Measurements from ENCODE around the gene UPF2.
A peak's percentile ranks its signal among the peaks of the same experiment; 100 is the strongest.
"Not testable (repeated sequence)": the region's sequence is repeated elsewhere in the genome, so short reads cannot be mapped to it uniquely, and the experiment has no call there.

Gene UPF2, protein sequence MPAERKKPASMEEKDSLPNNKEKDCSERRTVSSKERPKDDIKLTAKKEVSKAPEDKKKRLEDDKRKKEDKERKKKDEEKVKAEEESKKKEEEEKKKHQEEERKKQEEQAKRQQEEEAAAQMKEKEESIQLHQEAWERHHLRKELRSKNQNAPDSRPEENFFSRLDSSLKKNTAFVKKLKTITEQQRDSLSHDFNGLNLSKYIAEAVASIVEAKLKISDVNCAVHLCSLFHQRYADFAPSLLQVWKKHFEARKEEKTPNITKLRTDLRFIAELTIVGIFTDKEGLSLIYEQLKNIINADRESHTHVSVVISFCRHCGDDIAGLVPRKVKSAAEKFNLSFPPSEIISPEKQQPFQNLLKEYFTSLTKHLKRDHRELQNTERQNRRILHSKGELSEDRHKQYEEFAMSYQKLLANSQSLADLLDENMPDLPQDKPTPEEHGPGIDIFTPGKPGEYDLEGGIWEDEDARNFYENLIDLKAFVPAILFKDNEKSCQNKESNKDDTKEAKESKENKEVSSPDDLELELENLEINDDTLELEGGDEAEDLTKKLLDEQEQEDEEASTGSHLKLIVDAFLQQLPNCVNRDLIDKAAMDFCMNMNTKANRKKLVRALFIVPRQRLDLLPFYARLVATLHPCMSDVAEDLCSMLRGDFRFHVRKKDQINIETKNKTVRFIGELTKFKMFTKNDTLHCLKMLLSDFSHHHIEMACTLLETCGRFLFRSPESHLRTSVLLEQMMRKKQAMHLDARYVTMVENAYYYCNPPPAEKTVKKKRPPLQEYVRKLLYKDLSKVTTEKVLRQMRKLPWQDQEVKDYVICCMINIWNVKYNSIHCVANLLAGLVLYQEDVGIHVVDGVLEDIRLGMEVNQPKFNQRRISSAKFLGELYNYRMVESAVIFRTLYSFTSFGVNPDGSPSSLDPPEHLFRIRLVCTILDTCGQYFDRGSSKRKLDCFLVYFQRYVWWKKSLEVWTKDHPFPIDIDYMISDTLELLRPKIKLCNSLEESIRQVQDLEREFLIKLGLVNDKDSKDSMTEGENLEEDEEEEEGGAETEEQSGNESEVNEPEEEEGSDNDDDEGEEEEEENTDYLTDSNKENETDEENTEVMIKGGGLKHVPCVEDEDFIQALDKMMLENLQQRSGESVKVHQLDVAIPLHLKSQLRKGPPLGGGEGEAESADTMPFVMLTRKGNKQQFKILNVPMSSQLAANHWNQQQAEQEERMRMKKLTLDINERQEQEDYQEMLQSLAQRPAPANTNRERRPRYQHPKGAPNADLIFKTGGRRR

DNA sequence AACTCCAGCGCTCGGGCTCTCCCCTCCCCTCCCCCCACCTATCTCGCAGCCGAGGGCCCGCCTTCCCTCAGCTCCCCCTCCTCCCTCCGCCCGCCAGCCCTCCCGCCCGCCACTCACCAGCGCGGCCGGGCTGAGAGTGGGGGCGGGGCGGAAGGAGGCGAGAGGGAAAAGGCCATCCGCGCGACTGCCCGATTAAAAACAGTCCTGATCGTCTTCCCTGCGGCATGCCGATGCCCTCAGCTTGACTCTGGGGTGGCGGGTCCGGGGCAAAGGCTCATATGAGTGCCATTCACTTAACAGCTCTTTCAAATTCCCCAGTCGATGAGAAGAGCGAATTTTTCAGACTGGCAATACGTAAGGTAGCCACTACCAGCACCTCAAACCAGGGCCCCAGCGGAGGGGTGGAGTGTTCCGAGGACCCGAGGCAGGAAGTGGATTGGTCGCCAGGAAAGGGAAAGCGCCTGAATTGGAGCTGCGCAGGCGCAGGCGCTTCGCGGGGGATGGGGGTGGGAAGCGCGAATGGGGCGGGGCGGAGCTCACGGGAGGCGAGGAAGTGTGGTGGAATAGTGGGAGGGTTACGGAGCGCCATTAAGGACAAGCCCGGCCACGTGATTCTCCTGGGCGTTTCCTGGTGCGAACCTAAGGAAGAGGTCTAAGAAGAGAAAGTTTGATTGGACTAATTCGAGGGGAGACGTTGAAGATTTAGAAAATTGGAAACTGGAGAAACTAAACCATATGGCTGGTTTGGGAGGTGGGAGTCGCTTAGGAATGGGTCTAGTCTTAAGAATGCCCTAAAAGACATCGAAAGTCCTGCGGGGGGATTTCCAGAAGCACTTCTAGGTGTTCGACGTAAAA, at the start of gene UPF2:
TSS of gene UPF2 (minus strand) at position 13 of the 855 bp plus-strand sequence. CDS start 7,386 bp downstream, outside the sequence.
- DNase-seq (ENCODE audit: low read depth in 2 of 2) = peak; percentile 97 to 98

DNA sequence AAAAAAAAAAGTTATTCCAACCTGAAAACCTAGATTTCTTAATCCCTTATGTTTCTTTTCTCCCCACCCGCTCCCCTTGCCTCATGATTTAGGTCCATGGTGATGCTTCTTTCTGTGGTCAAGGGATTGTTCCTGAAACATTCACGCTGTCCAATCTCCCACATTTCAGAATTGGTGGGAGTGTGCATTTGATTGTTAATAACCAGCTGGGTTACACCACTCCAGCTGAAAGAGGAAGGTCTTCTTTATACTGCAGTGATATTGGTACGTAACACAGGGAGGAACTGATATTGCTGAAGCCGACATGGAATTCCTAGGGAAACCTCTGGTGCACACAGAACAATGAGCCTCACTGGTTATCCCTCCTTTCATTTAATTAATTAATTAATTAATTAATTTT, 48.8 kb upstream of the UPF2 start:
- DNase-seq (ENCODE audit: low read depth in 2 of 2) = no peak

GRCh38 chr10:12088919-12089318, 46.3 kb upstream of the UPF2 start:
- no peak for DNase-seq (ENCODE audit: low read depth in 2 of 2)

DNA sequence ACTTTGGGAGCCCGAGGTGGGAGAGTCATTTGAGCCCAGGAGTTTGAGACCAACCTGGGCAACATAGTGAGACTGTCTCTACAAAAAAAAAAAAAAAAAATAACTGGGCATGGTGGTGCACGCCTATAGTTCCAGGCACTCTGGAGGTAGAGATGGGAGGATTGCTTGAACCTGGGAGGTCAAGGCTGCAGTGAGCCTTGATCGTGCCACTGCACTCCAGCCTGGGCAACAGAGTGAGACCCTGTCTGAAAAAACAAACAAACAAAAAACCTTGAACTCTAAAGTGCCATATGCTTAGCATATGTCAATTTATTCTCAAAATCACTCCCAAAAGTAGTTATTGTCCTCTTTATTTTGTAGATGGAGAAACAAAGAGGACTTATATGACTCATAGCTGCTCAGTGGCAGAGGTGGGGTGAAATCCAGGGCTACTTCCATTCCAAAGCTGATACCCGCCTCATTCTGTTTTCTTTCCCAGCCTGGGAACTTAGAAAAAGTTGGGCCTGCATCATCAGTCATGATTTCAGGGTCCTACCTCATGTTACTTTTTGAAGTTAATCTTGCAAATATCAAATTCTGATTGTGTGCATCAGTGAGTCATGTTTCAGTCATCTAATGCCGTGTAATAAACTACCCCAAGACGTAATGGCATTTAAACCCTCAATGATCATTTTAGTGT, 39.4 kb upstream of the UPF2 start:
- no peak for DNase-seq (ENCODE audit: low read depth in 2 of 2)

DNA sequence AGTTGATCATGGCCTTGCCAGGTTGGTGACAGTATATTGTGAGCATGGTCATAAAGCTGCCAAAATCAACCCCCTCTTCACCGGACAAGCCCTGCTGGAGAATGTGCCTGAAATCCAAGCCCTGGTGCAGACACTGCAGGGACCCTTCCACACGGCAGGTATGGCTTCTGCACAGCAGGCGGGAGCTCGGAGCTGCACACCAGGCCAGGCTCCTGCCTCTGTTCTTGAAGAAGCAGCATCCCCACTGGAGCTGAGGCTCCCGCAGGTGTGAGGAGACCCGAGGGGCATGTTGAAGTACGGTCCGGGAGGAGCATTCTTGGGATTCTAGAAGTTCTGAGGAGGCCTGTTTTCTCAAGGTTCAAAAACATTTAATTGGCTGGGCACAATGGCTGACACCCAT, 38.9 kb upstream of the UPF2 start:
- no peak for DNase-seq (ENCODE audit: low read depth in 2 of 2)

DNA sequence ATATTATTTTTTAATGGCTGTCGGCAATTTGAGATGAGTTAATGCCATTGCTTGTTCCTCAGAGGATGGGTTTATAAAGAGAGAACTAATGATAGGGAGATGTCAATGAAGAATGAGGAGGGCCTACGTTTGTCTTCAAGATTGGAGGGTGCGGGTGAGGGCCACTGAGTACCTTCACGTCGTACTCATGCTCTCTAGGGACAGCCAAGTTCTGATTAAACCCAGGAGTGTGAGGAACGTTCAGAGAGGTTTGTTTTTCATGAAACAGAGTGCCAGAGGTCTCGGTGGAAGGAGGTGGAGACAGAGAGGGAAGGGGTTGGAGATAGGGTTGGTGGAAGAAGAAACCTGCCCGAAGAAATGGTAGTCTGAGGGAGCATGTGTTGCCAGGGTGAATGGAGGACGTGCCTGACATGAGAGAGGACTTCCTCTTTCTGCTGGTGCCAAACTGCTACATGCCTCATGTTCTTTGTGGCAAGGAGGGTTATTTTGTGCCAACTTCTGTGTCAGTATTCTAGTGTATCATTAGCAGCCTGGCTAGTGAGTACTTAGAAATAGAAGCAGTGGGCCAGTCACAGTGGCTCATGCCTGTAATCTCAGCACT, 35.1 kb upstream of the UPF2 start:
- no peak for DNase-seq (ENCODE audit: low read depth in 2 of 2)

DNA sequence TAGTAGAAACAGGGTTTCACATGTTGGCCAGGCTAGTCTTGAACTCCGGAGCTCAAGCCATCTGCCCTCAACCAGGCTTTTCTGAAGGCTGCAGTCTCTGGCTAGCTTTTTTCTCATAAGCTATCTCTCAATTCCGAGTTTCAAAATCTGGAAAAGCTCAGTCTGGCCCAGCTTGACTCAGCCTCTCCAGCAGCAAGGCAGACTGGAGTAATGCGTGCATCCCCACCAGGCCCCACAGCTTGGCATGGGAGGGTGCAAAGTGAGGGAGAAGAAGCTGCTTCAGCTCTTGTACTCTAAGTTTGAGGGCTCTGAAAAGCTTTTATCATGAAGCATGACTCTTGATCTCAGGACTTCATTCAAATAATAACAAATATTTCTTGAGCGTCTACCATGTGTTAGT, 30.9 kb upstream of the UPF2 start:
- DNase-seq (ENCODE audit: low read depth in 2 of 2) = no peak

- DNase-seq (ENCODE audit: low read depth in 2 of 2) = not testable (repeated sequence)
Observed at GRCh38 chr10:12071441-12071840, 28.8 kb upstream of the UPF2 start.

- peak; percentile 96 to 99 for DNase-seq (ENCODE audit: low read depth in 2 of 2)
Observed at GRCh38 chr10:12068449-12069269, 26.1 kb upstream of the UPF2 start, which contains the start of gene DHTKD1. DHTKD1 (plus strand) TSS chr10:12068954; CDS start chr10:12069034, 80 bp downstream.

GRCh38 chr10:12067336-12067735, 24.7 kb upstream of the UPF2 start:
- no peak for DNase-seq (ENCODE audit: low read depth in 2 of 2)

- no peak for DNase-seq (ENCODE audit: low read depth in 2 of 2)
Observed at GRCh38 chr10:12063483-12063818, 20.8 kb upstream of the UPF2 start.

DNA sequence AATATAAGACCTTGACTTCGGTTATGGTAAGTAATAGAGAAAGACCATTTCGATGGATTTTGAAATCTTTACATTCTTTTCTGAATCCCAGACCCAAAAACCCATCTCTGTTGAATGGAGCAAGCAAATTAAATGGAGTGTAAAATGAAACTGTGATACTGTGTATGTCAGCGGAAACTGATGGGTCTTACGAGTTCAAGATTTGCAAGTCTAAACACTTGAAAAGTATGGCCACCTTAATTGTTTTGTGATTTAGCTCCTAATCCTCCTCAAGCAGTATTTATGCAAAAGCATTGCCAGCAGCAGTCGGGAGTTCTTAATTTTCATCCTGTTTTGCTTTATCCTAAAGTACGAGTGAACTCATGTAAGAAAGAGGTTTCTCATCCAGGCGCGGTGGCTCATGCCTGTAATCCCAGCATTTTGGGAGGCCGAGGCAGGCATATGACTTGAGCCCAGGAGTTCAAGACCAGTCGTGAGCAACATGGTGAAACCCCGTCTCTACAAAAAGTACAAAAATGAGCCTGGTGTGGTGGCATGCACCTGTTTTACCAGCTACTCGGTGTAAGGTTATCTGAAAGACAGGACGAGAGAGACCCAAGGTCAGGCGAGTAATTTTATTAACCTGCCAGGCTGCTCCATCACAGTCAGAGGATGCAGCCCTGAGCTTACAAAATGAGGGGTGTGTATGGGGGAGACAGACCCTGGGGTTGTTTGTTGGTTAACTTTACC, 20.3 kb upstream of the UPF2 start:
- no peak for DNase-seq (ENCODE audit: low read depth in 2 of 2)

DNA sequence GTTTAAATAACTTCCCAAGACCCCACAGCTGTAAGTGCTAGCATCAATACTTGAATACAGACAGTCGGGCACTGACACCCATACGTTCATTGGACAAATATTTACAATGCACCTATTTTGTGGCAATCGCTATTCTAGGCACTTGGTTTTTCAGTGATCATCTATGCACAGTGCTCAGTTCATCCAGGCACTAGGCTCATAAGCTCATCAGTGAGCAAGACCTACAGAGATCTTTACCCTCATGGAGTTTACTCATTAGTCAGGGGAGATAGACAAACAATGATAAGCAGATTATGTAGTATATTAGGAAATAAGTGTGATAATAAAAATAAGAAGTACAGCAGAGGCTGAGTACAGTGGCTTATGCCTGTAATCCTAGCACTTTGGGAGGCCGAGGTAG, 18.5 kb upstream of the UPF2 start:
- DNase-seq (ENCODE audit: low read depth in 2 of 2) = no peak

- no peak for DNase-seq (ENCODE audit: low read depth in 2 of 2)
Observed at GRCh38 chr10:12056748-12057147, 14.1 kb upstream of the UPF2 start.

- no peak for DNase-seq (ENCODE audit: low read depth in 2 of 2)
Observed at GRCh38 chr10:12055732-12056131, 13.1 kb upstream of the UPF2 start.

DNA sequence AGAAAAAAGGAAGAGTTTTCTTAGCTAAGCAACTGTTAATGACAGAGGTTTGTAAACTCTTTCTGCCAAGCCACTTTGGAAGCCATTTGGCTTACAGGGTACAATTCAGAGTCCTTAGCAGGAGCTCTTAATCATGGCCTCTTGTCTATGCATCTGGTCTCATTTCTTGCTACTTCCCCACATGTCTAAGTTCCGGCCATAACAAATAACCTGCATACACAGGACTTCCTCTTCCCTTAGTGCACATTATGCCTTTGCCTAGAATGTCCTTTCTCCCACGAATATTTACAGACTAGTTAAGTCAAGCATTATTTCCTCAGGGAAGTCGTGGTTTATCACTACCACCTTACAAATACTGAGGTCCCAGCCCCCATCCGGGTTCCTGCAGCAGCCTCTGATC, 8.6 kb upstream of the UPF2 start:
- DNase-seq (ENCODE audit: low read depth in 2 of 2) = no peak

GRCh38 chr10:12050528-12050927, 7.9 kb upstream of the UPF2 start:
- DNase-seq (ENCODE audit: low read depth in 2 of 2) = no peak

- DNase-seq (ENCODE audit: low read depth in 2 of 2) = no peak
Observed at GRCh38 chr10:12048547-12048946, 5.9 kb upstream of the UPF2 start.

- DNase-seq (ENCODE audit: low read depth in 2 of 2) = no peak
Observed at GRCh38 chr10:12045596-12045995, 3.0 kb upstream of the UPF2 start.
